GM12864 (cell line): Measurements from ENCODE around the gene LY6G5B.

Source experiments
- DNase-seq: peaks from one replicate; pipeline ENCODE4 v3.0.0-alpha.2; 2011; ENCODE audit warnings: low read depth
- H3K4me3 ChIP-seq: 2 replicates; pipeline ENCODE4 v1.5.1; 2011; ENCODE audit warnings: mild to moderate bottlenecking, low read depth, low read length, control low read depth
- TF ChIP-seq, protein P1 (sequence below): IDR thresholded peaks from 2 replicates; pipeline ENCODE4 v1.5.1; 2011; ENCODE audit warnings: low read depth, mild to moderate bottlenecking, moderate library complexity, low read length, control low read depth, inconsistent platforms; ENCODE audit errors: missing control alignments

LY6G5B gene, protein sequence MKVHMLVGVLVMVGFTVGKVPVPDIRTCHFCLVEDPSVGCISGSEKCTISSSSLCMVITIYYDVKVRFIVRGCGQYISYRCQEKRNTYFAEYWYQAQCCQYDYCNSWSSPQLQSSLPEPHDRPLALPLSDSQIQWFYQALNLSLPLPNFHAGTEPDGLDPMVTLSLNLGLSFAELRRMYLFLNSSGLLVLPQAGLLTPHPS

DNA sequence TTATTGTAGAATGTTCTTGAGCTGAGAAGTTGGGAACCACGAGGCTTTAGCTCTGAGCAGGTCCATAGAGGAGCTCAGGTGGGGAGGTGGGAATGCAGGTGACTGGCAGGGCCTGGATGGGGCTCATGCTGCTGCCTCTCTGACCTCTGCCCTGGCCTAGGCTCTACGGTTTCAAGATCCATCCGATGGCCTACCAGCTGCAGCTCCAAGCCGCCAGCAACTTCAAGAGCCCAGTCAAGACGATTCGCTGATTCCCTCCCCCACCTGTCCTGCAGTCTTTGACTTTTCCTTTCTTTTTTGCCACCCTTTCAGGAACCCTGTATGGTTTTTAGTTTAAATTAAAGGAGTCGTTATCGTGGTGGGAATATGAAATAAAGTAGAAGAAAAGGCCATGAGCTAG is at the start of gene LY6G5B:
Gene LY6G5B, plus strand, starts transcription at position 301 of the 400 bp plus-strand sequence. CDS start 975 bp downstream, outside the sequence.
- no peak within 1 kb of the TSS for H3K4me3 ChIP-seq
- no peak for DNase-seq
- TF ChIP-seq, protein P1, sequence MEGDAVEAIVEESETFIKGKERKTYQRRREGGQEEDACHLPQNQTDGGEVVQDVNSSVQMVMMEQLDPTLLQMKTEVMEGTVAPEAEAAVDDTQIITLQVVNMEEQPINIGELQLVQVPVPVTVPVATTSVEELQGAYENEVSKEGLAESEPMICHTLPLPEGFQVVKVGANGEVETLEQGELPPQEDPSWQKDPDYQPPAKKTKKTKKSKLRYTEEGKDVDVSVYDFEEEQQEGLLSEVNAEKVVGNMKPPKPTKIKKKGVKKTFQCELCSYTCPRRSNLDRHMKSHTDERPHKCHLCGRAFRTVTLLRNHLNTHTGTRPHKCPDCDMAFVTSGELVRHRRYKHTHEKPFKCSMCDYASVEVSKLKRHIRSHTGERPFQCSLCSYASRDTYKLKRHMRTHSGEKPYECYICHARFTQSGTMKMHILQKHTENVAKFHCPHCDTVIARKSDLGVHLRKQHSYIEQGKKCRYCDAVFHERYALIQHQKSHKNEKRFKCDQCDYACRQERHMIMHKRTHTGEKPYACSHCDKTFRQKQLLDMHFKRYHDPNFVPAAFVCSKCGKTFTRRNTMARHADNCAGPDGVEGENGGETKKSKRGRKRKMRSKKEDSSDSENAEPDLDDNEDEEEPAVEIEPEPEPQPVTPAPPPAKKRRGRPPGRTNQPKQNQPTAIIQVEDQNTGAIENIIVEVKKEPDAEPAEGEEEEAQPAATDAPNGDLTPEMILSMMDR: no peak

DNA sequence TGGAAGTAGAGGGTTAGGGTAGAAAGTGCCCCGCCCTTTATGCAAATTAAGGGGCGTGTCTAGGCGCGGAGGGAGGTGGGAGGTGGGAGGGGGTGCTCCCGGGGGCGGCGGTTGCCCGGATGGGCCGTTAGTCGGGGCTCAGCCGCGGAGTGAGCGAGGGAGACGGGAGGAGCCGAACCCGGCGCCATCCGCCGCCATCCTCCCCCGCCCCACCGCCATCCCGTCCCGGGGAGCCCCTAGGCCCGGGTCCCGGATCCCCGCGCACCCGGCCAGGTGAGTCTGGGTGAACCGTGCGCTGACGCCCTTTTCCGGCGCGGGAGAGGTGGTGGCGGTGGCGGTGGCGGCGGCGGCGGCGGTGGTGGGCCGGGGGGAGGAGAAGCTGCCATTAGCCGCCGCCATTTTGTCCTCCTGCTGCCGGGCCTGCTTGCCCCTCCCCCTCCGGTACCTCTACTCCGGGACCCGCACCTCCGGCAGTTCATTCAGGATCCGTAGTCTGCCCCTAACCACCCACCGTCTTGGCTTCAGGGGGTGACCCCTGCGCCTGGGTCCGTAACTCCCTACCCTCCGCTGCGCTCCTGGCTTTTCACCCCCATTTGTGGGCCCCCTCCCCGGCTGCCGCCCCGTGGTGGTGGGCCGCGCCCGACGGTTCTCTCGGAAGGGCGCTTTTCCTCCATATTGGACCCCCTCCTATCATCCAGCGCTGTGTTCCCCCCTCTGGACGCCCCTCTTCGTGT is 49.0 kb upstream of the LY6G5B start, which contains the start of gene PRRC2A:
Gene PRRC2A, plus strand, starts transcription at position 130 of the 734 bp plus-strand sequence. CDS start 2,075 bp downstream, outside the sequence.
- peak; percentile 21 for DNase-seq
- H3K4me3 ChIP-seq: peak within 1 kb of the TSS; percentile 91
- TF ChIP-seq, protein P1: no peak

DNA sequence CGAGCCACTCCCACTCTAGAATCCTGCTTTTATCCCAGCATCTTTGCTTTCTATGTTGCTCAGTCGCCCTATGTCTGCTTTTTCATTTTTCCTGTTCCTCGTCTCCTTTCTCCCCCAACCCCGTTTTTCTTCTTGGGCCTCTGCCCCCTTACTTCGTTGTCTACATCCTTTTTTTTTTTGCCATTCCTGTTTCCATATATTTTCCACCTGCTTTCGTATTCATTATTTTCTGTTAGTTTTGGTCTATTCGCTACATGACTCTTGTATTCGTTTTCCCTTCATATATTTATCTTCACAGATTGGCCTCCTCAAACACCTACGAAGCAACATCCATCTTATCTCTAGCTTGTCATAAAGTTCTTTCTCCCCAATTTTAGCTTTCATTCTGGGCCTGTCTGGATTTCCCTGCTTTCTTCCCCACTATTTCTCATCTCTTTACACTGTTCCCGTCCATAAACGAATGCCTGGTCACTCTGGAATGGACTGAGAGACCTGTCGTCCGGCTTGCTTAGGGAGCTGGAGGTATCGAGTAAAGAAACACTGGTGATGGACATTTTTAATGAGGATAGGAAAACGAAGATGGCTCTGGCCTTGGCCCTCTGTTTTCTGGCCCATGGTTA is 48.3 kb upstream of the LY6G5B start:
- no peak for DNase-seq
- TF ChIP-seq, protein P1: no peak
- peak overlapping the region; percentile 91 for H3K4me3 ChIP-seq

DNA sequence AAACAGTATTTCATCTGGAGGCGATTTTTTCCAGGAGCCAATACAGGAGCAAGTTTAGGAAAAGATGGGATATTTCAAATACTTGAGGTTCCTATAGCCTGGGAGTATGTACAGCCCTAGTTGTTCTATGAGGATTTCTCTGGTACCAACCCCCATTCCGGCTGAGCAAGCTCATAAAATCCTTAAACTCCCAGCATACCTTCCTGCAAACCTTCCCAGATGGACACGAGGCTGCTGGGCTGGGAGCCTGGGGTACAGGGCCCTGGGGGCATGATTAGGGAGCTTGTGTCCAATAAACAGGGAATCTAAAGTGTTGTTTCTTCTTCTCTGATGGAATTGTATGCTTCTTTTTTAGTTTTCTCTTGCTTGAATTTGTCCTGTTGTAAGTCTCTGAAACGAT is 47.8 kb upstream of the LY6G5B start:
- no peak for DNase-seq
- peak overlapping the region; percentile 91 for H3K4me3 ChIP-seq
- TF ChIP-seq, protein P1: no peak

DNA sequence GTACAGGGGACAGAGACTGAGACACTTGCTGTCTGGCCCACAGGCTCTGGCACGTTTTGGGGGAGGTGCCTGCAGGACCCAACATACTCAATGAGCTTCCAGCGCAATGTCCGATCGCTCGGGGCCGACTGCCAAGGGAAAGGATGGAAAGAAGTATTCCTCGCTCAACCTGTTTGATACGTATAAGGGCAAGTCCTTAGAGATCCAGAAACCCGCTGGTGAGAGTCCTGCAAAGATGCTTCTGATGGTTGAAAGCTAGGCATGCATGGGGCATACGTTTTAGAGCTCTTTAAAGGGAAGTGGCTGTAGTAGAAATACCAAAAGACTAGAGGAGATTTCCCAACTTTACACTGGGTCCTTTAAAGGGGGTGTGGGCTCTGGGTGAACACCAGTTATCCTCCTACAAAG is 47.1 kb upstream of the LY6G5B start:
- DNase-seq: no peak
- TF ChIP-seq, protein P1: no peak
- H3K4me3 ChIP-seq: no peak overlapping the region; the same call in 1 of the 2 replicates

DNA sequence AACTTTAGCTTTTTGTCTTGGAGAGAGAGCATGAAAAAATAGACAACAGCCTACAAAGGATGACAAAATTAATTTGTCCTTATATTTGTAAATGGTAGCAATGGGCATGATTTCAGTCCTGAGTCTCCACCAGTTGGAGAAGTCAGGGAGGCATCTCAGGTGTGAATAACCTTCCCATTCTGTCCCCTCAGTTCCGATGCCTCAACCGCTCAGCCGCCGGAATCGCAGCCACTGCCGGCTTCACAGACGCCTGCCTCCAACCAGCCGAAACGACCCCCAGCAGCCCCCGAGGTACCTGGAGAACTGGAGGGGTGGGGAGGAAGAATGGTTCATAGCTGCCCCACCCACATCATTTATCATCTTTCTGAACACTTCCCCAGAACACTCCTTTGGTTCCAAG is 45.7 kb upstream of the LY6G5B start:
- H3K4me3 ChIP-seq: no peak overlapping the region
- TF ChIP-seq, protein P1: no peak
- no peak for DNase-seq
